Measurements from ENCODE around the gene AMACR. TPM values are rescaled to one million over a fixed set of nuclear protein-coding genes. Genes with fewer than 3 reads are reported as not detected.
A peak's percentile ranks its signal among the peaks of the same experiment; 100 is the strongest.

The AMACR gene
- total and polyA plus RNA-seq, 2 of the 13 experiments (the other 11 are each of a cell fraction or from before 2014, with no cell fraction given) = 8.9 to 19.7 TPM

DNA sequence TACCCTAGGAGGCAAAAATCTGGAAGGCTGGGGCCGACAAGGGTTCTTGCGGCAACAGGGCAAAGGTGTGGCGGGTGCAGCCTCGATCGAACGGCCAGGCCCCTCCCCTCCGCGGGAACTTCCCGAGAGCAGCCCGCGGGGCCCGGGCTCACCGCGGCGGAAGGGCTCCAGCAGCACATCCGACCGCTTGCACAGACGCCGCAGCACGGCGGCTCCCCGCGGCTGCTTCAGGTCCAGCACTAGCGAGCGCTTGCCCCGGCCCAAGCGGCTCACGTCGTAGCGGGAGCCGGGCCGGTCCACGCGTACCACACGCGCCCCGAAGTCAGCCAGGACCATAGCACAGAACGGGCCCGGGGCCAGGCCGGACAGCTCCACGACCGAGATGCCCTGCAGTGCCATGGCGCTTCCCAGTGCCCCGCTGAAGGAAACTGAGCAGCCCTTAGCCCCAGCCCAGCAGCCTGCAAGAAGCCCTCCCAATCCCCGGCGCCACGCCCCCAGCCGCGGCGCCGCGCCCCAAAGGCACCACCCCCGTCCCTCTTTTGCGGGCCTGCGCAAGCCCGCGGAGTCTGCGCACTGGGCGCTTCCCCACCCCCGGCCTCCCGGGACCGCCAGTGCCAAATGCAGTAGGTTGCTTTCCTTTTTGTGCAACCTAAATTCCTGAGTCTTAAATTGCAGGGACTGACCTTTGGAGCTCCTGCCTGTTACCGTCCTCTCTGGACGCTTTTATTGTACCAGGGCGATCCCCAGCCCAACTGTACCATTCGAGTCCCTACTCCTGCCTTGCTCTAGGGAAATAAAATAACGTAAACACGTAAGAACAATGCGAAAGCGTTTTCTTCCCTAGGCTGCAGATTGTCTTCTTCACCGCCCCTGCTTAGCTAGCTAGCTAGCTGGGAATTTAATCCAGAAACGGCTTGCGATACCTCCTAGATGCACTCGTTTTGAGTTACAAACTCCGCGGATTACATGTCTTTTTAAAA, at the start of gene AMACR (continued):
- TF ChIP-seq SSRP1 (CRISPR knock-in tag; IDR thresholded peaks at IDR 0.05) (peak; percentile 68; the same call in 1 of the 2 replicates), ZNF10 (CRISPR knock-in tag; IDR thresholded peaks at IDR 0.05; ENCODE audit: borderline replicate concordance, low read depth) (no peak), DNMT3B (CRISPR knock-in tag; conservative IDR thresholded peaks at IDR 0.05) (0 out of 2 replicates have a peak, but pooled peaks have one; percentile 29), RFXAP (CRISPR knock-in tag; IDR thresholded peaks at IDR 0.05; ENCODE audit: borderline replicate concordance) (peak; percentile 77; the same call in 1 of the 2 replicates), ZNF225 (CRISPR knock-in tag; IDR thresholded peaks at IDR 0.05) (peak; percentile 89), TBL1XR1 (IDR thresholded peaks at IDR 0.05; ENCODE audit: borderline replicate concordance, low read length, partially characterized antibody) (peak; percentile 6), NFYB (CRISPR knock-in tag; IDR thresholded peaks at IDR 0.05) (0 out of 2 replicates have a peak, but pooled peaks have one; percentile 12), HNRNPK (IDR thresholded peaks at IDR 0.05; ENCODE audit: low read depth, low read length, poor library complexity, severe bottlenecking) (peak; percentile 63), ARNT (IDR thresholded peaks at IDR 0.05) (no peak), KDM5A (IDR thresholded peaks at IDR 0.05; ENCODE audit: borderline replicate concordance, low read length) (no peak; the same call in 1 of the 2 replicates), MAFG (CRISPR knock-in tag; IDR thresholded peaks at IDR 0.05) (no peak), U2AF1 (optimal IDR thresholded peaks at IDR 0.05; ENCODE audit: low read depth, low read length) (peak; percentile 62)
- TF ChIP-seq, protein P1, sequence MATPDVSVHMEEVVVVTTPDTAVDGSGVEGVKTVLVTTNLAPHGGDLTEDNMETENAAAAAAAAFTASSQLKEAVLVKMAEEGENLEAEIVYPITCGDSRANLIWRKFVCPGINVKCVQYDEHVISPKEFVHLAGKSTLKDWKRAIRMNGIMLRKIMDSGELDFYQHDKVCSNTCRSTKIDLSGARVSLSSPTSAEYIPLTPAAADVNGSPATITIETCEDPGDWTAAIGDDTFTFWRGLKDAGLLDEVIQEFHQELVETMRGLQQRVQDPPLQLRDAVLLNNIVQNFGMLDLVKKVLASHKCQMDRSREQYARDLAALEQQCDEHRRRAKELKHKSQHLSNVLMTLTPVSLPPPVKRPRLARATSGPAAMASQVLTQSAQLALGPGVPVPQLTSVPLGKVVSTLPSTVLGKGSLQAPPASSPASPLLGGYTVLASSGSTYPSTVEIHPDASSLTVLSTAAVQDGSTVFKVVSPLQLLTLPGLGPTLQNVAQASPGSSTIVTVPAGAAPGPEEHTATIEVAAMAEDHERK (CRISPR knock-in tag; IDR thresholded peaks at IDR 0.05; ENCODE audit: low read depth) = no peak
- TF ChIP-seq, protein P2, sequence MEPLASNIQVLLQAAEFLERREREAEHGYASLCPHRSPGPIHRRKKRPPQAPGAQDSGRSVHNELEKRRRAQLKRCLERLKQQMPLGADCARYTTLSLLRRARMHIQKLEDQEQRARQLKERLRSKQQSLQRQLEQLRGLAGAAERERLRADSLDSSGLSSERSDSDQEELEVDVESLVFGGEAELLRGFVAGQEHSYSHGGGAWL (CRISPR knock-in tag; IDR thresholded peaks at IDR 0.05) = peak; percentile 52; the same call in 1 of the 2 replicates
- TF ChIP-seq, protein P3, sequence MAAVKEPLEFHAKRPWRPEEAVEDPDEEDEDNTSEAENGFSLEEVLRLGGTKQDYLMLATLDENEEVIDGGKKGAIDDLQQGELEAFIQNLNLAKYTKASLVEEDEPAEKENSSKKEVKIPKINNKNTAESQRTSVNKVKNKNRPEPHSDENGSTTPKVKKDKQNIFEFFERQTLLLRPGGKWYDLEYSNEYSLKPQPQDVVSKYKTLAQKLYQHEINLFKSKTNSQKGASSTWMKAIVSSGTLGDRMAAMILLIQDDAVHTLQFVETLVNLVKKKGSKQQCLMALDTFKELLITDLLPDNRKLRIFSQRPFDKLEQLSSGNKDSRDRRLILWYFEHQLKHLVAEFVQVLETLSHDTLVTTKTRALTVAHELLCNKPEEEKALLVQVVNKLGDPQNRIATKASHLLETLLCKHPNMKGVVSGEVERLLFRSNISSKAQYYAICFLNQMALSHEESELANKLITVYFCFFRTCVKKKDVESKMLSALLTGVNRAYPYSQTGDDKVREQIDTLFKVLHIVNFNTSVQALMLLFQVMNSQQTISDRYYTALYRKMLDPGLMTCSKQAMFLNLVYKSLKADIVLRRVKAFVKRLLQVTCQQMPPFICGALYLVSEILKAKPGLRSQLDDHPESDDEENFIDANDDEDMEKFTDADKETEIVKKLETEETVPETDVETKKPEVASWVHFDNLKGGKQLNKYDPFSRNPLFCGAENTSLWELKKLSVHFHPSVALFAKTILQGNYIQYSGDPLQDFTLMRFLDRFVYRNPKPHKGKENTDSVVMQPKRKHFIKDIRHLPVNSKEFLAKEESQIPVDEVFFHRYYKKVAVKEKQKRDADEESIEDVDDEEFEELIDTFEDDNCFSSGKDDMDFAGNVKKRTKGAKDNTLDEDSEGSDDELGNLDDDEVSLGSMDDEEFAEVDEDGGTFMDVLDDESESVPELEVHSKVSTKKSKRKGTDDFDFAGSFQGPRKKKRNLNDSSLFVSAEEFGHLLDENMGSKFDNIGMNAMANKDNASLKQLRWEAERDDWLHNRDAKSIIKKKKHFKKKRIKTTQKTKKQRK (IDR thresholded peaks at IDR 0.05; ENCODE audit: low read length) = no peak
- TF ChIP-seq, protein P4, sequence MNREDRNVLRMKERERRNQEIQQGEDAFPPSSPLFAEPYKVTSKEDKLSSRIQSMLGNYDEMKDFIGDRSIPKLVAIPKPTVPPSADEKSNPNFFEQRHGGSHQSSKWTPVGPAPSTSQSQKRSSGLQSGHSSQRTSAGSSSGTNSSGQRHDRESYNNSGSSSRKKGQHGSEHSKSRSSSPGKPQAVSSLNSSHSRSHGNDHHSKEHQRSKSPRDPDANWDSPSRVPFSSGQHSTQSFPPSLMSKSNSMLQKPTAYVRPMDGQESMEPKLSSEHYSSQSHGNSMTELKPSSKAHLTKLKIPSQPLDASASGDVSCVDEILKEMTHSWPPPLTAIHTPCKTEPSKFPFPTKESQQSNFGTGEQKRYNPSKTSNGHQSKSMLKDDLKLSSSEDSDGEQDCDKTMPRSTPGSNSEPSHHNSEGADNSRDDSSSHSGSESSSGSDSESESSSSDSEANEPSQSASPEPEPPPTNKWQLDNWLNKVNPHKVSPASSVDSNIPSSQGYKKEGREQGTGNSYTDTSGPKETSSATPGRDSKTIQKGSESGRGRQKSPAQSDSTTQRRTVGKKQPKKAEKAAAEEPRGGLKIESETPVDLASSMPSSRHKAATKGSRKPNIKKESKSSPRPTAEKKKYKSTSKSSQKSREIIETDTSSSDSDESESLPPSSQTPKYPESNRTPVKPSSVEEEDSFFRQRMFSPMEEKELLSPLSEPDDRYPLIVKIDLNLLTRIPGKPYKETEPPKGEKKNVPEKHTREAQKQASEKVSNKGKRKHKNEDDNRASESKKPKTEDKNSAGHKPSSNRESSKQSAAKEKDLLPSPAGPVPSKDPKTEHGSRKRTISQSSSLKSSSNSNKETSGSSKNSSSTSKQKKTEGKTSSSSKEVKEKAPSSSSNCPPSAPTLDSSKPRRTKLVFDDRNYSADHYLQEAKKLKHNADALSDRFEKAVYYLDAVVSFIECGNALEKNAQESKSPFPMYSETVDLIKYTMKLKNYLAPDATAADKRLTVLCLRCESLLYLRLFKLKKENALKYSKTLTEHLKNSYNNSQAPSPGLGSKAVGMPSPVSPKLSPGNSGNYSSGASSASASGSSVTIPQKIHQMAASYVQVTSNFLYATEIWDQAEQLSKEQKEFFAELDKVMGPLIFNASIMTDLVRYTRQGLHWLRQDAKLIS (CRISPR knock-in tag; IDR thresholded peaks at IDR 0.05) = no peak
- TF ChIP-seq, protein P5, sequence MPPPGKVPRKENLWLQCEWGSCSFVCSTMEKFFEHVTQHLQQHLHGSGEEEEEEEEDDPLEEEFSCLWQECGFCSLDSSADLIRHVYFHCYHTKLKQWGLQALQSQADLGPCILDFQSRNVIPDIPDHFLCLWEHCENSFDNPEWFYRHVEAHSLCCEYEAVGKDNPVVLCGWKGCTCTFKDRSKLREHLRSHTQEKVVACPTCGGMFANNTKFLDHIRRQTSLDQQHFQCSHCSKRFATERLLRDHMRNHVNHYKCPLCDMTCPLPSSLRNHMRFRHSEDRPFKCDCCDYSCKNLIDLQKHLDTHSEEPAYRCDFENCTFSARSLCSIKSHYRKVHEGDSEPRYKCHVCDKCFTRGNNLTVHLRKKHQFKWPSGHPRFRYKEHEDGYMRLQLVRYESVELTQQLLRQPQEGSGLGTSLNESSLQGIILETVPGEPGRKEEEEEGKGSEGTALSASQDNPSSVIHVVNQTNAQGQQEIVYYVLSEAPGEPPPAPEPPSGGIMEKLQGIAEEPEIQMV (CRISPR knock-in tag; IDR thresholded peaks at IDR 0.05; ENCODE audit: low read depth) = no peak; the same call in 1 of the 2 replicates
